LoVo (cell line): ENCODE measurements around the gene TTC39B.

Experiments
- DNase-seq: peaks from one replicate; pipeline ENCODE4 v3.0.0-alpha.2; 2016; ENCODE audit warnings: low spot score

The TTC39B gene

GRCh38 chr9:15161753-15162152 lies 145.3 kb downstream of the TTC39B start:
- no peak for DNase-seq

DNA sequence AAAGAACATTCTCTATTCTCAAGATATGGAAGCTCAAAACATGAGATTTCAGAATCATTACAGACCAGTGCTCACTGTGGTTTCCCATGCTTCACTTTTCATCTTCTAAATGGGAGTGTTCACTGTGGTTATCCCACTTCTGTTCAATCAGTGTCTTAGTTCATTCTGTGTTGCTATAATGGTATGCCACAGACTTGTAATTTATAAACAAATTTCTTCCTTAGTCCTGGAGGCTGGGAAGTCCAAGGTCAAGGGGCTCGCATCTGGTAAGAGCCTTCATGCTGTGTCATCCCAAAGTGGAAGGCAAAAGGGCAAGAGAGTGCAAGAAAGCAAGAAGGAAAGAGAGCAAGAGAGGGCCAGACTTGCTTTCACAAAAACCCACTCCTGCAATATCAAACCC lies 146.3 kb downstream of the TTC39B start:
- DNase-seq: no peak

DNA sequence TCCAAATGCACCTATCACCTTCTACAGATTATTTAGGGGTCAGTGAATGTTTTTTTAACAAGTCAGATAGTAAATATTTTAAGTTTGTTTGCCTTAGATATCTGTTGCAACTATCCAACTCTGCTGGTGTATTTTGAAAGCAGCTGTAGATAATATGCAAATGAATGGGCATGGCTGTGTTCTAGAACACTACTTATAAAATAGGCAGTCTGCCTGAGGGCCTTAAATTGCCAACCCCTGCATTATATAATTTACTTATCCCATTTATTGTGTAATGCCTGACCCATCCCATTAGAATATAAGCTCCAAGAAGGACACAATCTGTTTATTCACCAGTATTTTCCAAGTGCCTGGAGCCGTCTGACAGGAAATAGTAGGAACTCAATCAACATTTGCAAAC lies 149.0 kb downstream of the TTC39B start:
- DNase-seq: no peak

- no peak for DNase-seq
Measured at GRCh38 chr9:15157381-15157780, 149.6 kb downstream of the TTC39B start.

DNA sequence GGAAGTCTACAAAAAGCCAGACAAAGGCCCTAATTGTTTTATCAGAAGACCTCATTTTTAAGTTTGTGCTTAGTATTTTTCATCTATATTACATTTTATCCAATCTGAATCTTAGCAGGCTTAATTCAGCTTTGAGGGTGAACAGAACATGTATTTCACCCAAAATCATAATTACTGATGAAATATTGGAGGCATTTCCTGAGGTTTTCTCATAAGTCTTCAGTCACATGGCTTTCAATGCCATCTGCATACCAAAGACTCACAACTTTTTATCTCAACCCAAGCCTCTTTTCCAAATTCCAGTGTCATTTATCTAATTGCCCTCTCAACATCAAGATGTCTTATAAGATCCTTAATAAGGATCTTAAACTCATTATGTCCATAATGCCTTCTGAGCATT lies 150.8 kb downstream of the TTC39B start:
- DNase-seq: no peak

DNA sequence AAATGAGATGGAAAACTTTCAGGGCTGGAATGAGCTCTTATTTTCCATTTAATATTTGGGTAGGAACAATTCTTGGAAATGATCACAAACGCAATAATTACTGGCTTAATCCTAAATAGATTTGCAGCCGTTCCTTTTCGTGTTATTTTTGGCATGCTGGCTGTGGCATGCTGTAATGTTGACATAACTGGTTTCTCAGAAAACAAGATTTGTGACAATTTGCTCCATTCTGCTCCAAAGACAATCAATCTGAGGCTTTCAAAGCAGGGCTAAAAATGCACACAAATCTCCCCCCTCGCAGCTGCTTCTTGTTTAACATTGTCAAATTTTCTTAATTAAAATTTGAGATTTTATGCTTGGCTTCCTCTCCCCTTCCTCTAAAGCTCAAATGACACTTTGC lies 151.2 kb downstream of the TTC39B start:
- DNase-seq: no peak

DNA sequence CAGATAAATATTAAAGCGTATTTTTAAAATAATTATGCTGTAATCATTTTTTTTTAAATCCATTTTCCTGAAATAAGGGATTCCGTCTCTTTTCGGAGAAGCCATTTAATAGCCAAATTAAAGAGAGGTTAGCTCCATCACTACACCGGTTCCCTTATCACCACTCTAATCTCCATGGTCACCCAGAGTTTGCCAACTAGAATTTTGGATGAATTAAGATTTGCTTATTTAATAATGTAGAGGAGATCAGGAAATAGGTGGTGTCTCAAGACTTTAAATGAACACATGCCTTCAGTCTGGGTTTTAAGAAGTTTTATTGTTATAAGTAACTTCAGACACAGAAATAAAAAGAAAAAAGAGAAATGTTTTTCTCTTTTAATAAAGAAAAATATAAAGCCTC lies 151.7 kb downstream of the TTC39B start:
- DNase-seq: no peak

DNA sequence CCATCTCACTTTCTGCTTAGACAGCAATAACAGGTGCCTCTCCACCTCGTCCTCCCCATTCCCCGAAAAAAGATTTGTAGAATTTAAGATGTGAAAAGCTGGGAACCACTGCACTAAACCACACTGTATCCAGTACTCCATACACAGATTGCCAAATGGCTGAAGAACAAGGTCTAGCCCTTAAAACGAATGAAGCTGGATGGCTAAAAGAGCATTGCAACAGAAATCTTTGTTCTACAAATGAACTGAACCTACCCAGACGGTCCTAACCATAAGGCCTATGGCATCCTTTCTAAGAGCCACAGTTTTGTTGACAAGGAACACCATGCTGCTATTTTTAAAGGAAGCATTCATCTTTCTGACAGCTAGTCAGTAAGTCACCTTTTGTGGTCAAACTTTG lies 152.3 kb downstream of the TTC39B start:
- DNase-seq: no peak

DNA sequence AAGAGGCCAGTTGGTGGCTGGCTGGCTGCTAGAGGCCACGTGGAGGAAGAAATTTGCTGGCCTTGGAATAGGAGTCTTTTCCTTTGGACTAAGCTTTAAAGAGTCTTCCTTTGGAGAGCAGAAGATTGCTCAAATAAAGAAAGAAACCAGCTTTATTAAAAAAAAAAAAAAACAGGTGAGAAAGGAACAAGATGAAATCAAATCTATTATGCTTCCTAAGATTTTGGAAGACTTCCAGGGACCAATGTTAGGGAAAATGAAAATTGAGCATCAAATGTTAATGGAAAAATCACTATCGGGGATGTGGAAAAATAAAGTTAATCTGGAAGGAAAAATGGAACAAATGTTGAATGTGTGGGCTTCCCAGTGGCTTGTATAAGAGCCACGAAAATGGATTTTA lies 153.1 kb downstream of the TTC39B start:
- no peak for DNase-seq

DNA sequence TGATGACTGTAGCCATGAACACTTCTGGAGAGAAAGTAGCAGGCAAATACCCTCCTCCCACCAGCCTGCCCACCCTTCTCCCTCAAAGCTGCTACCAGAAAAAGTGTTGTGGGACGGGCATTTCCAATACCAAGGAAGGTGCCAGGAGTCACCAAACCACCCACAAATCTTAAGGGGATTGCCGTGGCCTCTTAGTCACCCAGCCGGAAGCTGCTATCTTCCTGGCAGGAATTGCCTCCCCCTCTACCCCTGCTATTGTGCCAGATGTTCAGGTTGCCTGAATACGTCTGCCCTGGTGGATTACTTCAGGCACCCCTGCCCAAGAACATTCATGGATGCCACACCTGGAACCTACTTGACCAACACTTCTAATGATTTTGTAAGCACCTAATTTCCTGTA lies 156.1 kb downstream of the TTC39B start:
- DNase-seq: no peak

- no peak for DNase-seq
Measured at GRCh38 chr9:15149450-15149849, 157.6 kb downstream of the TTC39B start.

DNA sequence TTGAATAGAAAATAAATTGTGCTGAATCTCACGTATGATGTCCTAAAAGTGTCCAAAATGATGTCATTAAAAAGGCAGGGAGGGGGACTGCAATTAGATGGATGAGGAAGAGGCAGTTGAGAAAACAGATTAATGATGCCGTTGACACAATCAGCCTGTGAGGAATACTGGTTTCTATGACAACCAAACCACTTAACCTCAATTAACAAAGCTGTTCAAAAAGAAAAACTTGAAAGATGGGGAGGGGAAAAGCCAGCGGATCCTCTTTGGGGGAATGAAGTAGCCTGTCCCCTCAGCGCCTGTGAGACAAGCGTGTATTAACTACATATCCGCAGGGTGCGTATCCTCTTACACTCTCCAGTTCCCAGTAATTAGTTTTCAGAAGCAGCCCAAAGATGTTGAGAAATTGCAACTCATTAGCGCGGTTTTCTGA lies 160.7 kb downstream of the TTC39B start:
- DNase-seq: no peak

DNA sequence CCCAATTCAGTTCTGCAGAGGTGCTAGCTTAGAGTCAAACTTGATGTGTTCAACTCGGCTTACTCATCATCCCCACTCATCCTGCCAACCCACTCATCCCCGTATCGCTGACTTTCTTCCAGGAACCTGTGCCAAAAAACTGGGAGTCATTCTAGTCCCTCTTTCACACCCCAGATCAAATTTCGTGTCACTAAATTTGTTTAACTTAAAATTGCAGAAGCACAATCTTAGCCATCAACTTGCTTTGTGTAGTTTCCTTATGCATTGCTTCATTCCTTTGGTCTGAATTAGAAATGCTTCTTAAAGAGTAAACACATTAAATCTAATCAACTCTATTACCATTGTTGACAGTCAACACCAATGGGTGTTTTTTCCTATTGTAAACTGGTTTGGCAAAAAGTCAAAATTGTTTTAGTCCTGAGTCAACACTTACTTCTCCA lies 162.4 kb downstream of the TTC39B start:
- DNase-seq: no peak

GRCh38 chr9:15142878-15143534 lies 164.0 kb downstream of the TTC39B start:
- peak; percentile 28 for DNase-seq

DNA sequence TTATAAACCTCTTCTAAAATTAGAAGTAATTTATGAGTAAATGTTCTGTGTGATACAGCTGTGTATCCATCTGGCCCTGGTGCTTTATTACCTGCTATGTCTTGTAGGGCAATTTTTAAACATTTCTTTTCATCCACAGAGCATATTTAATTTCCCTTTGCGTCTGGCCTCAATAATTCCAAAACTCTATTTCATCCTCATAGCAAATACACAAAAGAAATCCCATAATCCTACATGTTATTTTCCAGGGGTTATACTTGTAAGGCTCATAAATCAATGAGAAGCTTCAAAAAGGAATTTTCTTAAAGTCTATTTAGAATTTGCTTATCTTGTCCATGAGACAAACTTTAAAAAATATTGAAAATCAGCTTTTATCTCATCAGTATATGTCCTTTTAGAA lies 167.0 kb downstream of the TTC39B start:
- DNase-seq: no peak

DNA sequence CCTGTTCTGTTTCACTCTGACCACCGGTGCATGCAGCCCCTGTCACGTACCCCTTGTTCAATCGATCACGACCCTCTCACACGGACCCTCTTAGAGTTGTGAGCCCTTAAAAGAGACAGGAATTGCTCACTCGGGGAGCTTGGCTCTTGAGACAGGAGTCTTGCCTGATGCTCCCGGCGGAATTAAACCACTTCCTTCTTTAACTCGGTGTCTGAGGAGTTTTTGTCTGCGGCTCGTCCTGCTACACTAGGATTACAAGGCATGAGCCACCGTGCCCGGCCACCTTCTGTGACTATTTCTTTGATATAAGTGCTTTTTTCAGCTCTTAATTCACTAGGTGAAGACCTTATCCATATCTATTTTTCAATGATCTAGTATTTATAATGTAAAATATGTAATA lies 167.5 kb downstream of the TTC39B start:
- no peak for DNase-seq

DNA sequence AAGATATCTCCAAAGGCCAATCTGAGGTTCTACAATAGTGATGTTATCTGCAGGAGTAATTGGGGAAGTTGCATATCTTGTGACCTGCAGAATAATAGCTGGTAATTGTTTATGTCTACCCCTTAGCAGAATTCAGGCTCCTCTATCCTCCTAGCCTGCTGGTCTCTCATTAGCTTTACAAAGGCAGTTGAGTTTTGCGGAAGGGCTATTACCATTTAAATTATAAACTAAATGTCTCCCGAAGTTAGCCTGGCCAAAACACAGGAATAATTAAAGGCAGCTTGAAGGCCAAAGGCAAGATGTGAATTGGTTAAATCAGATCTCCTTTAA lies 168.7 kb downstream of the TTC39B start:
- DNase-seq: no peak

DNA sequence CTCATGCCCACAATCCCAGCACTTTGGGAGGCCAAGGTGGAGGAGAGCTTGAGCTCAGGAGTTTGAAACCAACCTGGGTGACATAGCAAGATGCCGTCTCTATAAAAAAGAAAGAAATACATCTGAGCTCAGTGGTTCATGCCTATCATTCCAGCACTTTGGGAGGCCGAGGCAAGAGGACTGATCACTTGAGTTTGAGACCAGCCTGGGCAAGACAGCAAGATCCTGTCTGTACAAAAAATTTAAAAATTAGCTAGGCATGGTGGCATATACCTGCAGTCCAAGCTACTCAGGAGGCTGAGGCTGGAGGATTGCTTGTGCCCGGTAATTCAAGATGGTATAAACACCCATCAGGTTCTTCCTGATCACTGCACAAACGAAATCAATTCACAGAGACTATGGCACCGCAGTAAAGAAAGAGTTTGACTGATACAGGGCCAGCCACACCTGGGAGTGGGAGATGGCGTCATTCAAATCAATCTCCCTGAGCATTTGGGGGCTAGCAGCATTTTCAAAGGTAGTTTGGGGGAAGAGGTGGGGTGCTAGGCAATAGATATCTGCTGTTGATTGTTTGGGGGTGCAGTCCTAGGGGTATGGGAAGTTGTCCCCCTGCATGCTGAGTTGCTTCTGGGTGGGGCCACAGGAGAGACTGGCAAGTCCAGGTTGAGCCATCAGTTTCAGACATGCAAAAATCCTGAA lies 169.2 kb downstream of the TTC39B start:
- DNase-seq: no peak

DNA sequence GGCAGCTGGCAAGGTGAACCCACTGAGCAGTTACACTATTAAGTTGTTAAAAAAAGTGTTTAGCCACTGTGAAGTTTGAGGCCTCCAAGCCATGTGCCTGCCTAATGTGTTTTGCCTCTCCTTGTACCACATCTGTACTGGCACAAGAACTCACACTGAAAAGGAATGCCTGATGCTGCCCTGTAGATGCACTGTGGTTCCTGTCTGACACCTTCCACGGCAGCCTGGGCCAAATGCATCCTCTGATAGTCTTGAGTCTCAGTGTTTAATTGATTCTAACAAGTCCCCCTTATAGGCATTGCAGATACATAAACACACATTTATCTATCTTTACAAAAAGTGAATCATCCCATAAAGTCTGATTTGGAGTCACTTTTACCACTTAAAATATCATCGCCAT lies 169.9 kb downstream of the TTC39B start:
- no peak for DNase-seq

DNA sequence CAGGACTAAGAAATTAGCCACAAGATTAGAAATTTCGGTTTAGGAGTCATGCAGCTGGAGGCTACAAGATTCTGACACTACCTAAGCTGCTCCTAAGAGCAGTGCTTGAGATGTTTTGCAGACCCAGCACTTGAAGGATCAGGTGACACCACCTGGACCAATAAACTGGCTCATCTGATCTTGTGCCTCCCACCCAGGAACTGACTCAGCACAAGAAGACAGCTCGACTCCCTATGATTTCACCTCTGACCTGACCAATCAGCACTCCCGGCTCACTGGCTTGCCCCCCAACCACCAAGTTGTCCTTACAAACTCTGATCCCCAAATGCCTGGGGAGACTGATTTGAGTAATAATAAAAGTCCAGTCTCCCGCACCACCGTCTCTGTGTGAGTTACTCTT lies 170.4 kb downstream of the TTC39B start:
- no peak for DNase-seq

GRCh38 chr9:15135164-15135792 lies 171.7 kb downstream of the TTC39B start:
- peak; percentile 70 for DNase-seq

- DNase-seq: no peak
Measured at GRCh38 chr9:15133488-15133887, 173.5 kb downstream of the TTC39B start.

DNA sequence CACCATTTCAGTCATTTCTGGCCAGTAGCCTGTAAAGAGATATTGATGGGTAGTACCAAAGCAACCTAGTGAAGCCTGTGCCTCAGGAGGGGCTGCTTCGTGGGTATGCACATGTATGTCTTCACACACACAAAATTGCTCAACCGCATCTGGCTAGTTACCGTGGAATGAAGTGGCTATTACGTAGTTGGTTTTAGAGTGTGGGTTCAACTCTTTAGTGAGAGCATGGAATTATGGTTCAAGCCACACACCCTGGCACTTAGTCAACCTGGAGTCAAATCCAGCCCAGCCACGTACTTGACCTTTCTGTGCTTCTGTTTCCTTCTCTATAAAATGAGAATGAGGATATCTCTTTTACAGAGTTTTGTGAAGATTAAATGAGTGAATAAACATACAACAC lies 174.9 kb downstream of the TTC39B start:
- DNase-seq: no peak

GRCh38 chr9:15131094-15131493 lies 175.9 kb downstream of the TTC39B start:
- DNase-seq: no peak
